Measurements from ENCODE around the gene CYP1B1.
"Not testable (repeated sequence)": the region's sequence is repeated elsewhere in the genome, so short reads cannot be mapped to it uniquely, and the experiment has no call there.

CYP1B1 gene

DNA sequence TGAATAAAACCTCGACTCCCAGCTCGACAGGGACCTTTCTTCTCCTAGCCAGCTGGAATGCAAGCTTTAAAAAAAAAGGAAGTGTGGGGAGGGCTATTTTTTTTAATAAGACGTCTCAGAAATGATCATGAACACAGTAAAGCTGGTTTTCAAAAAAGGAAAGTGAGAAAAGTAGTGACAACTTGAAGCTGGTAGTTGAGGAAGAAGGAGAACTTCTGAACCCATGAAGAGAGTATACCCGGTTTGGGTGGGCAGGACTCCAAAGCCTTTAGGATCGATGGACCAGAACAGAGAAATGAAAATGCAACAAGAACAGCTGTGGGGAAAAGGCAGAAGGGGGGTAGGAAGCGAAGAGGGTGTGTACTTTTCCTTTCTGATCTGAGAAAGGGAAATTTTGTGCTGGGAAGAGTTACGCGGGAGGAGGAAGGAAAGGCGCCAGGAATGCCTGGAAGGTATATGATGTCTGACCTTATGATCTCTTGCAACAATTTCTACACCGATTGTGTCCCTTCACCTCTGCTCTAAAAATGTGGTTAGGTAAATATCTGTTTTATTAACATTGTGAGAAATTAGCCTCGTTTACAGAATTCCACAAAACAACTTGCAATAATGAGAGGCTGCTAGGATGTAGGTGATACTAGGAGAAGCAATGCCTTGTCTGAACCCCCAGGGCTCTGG, 22.6 kb upstream of the CYP1B1 start:
- no peak for DNase-seq

DNA sequence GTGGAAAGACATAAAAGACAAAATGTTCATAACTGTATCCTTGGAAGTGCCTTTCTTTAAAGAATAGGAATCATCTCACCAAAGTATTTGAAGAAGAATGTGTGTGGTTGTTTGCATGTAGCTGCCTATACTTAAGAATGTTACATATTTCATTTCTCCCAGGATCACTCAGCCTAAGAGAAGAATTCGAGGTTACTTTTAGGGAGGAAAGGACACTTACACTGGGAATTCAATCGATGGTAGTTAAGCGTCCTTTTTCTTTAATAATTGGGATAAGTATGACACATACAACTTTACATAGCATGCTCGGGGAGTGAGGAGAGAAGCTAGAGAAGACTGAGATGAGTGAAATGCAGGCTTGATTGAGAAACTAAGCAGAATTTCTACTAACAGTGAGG, 22.0 kb upstream of the CYP1B1 start:
- no peak for DNase-seq

- DNase-seq, result no peak
These were observed 21.5 kb upstream of the CYP1B1 start for GRCh38 chr2:38097258-38097987.

GRCh38 chr2:38095996-38096861, 20.3 kb upstream of the CYP1B1 start:
- no peak for DNase-seq

DNA sequence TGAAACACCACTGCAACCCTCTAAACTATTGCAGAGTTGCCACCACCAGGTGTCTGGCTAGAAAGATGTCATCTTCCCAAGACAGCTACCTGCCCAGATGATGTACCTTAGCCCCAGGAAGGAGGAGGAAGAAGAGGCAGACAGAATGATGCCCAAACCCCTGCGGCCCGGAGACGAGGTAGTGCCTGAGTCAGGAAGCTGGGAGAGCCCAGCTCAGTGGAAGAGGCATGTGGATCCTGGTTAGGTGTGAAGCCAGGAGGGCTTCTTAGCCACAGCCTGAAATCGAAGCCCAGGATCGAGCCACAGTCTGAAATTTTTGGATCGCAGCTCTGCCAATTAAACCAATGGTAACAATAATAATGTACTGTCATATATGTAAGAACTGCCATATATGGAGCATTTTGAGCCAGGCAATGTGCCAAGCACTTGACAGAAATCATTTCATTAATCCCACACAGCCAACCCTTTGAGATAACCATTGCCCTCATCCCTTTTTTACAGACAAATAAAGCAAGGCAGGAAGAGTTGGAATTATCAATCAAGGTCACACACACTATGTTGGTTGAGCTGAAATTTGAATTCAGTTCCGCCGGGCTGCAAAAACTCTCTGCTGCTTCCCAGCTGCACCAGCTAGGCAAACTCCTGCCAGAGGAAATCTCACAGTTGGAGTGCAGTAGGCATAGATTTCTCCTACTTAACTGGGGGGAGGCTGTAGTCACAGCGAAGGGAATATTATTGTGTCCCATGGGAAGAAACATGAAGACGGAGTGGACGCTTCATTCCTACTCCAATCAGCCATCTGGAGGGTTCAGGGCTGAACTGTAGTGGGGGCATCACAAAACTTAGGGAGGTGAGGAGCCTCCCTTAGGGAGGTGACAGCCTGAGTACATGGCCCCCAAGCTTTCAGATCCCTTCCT, 19.4 kb upstream of the CYP1B1 start:
- no peak for DNase-seq

GRCh38 chr2:38093527-38094165, 17.7 kb upstream of the CYP1B1 start:
- DNase-seq, result no peak

DNA sequence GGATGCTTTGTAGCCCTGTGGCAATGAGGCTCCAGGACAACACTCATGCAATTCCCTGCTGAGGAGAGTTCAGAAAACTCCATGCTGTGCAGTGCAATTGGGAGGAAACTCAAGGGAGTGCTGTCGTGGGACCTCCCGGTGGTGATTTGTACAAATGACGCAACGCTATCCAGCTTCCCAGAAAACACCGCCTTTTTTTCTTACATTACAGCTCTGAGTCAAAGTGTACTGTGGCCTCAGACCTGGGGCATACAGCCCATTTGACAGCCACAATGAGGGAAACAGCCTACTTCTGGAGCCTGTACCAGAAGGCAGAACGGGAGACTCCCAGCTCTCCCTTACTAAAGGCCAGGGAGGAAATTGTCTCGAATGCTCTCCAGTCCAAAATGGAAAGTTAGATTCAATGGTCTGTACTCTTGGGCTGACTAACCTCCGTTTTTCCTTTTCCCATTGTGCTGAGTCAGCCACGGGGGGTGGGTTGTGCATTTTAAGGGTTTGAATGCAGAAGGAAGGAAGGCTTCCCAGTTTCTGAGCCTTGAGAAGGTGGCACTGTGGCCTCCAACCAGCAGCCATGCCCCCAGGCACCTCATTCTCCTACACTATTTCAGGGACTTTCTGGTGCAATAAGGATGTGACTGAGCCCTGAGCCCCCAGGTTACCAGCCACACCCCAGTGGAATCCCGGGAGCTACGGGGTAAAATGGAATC, 16.4 kb upstream of the CYP1B1 start:
- no peak for DNase-seq

DNA sequence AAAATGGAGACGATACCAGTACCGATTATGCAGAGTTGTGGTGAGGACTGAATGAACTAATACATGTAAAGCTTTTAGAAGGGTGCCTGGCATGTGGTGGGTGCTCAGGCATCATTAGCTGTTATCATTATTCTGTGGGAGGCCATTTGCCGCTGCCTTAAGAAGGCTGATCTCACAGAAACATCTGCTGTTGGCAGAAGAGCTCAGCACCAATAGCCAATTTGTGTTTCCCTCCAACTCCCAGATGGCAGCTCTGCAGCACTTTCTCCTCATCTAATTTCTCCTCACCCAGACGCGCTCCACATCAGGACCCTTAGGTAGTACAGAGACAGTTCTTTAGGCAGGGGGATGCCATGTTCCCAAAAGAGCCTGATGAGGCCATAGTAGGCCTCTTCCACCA, 15.8 kb upstream of the CYP1B1 start:
- DNase-seq, result no peak

DNA sequence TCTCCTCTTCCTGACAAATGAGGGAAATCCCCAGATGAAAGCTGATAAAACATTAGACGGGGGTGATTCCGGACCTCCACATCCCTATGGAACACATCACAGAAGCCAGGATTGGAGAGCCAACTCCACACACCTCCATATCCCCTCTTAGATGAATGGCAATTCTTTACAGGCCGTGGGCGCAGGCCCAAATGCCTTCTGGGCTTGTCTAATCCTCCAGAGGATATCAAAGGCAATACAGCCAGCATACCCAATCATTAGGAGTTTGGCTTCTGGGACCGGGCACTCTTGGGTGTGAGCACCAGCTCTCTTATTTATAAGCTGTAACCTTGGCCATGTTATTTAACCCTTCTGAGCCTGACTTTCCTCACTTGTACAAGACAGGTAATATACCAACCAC, 15.0 kb upstream of the CYP1B1 start:
- DNase-seq, result no peak

- DNase-seq, result not testable (repeated sequence)
These were observed 14.3 kb upstream of the CYP1B1 start for GRCh38 chr2:38090212-38090611.

DNA sequence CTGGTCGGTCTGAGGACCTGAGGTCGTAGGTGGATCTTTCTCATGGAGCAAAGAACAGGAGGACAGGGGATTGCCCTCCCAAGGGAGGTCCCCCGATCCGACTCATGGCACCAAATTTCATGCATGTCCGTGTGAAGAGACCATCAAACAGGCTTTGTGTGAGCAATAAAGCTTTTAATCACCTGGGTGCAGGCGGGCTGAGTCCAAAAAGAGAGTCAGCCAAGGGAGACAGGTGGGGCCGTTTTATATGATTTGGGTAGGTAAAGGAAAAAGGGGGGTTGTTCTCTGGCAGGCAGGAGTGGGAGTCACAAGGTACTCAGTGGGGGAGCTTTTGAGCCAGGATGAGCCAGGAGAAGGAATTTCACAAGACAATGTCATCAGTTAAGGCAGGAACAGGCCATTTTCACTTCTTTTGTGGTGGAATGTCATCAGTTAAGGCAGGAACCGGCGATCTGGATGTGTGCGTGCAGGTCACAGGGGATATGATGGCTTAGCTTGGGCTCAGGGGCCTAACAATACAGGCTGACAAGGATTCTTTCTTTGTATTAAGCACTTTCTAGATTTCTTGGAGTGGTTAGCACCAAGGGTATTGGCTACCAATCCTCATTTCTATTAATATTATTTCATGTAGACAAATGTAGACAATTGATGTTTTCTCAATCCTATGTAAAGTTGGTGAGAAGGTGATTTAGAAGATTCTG, 10.2 kb upstream of the CYP1B1 start:
- DNase-seq, result not testable (repeated sequence)

DNA sequence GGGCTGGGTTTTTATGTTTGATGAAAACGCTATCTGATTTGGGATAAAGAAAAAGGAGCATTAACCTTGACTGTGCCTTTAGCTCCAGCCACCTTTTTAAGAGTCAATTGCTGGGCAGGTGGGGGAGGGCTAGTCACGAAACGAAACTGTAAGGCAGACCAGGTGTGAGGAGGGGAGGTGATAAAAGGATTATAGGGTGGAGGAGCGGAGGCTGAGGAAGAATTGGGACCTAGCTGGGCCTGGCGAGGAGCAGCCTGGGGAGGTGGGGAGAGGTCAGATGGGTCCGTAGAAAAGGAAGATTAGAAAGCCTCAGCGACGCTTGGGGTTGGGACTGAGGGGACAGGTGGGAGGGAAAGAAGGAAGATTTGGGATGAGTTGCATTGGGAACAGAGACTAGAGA, 8.6 kb upstream of the CYP1B1 start:
- DNase-seq, result not testable (repeated sequence)

DNA sequence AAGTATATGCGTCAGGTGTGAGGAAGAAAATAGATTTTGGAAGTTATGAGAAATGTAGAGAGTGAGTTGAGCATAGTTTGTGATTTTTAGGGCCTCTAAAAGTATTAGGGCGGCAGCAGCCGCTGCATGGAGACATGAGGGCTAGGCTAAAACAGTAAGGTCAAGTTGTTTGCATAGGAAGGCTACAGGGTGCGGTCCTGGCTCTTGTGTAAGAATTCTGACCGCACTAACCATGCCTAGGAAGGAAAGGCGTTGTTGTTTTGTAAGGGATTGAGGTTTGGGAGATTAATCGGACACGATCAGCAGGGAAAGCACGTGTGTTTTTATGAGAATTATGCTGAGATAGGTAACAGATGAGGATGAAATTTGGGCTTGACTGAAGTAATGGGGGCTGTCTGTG, 6.8 kb upstream of the CYP1B1 start:
- DNase-seq, result not testable (repeated sequence)

GRCh38 chr2:38080346-38080745, 4.4 kb upstream of the CYP1B1 start:
- DNase-seq, result no peak

GRCh38 chr2:38079116-38080052, 3.4 kb upstream of the CYP1B1 start:
- no peak for DNase-seq

- no peak for DNase-seq
These were observed 1.4 kb upstream of the CYP1B1 start for GRCh38 chr2:38077431-38077769.

GRCh38 chr2:38076710-38077430, 919 bp upstream of the CYP1B1 start:
- DNase-seq, result no peak

- DNase-seq, result no peak
These were observed 280 bp upstream of the CYP1B1 start for GRCh38 chr2:38076152-38076709.

Data from activated CD8-positive, alpha-beta memory T cell treated with anti-CD3 and anti-CD28 coated beads, Interleukin-2, amount 50 U/mL, for 4 hours (primary cell).